ENCODE measurements around the gene MOB2.

The MOB2 gene

DNA sequence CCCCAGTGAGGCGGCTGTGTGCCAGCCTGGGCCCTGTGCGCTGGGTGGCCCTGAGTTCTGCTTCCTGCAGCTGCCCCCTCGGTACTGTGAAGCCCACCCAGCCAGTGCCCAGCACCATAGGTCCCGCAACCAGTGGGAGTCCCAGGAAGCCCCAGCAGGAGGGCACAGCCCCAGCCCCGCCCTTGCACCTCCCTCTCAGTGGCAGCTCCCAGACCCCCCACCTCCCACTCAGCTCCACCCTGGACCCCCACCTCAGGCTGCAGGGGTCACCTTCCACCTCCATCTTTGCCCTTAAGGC, 30.9 kb downstream of the MOB2 start:
- no peak for DNase-seq

- DNase-seq: no peak
These were observed 31.4 kb downstream of the MOB2 start for GRCh38 chr11:1455032-1455762.

- DNase-seq: no peak
These were observed 32.0 kb downstream of the MOB2 start for GRCh38 chr11:1454576-1454975.

DNA sequence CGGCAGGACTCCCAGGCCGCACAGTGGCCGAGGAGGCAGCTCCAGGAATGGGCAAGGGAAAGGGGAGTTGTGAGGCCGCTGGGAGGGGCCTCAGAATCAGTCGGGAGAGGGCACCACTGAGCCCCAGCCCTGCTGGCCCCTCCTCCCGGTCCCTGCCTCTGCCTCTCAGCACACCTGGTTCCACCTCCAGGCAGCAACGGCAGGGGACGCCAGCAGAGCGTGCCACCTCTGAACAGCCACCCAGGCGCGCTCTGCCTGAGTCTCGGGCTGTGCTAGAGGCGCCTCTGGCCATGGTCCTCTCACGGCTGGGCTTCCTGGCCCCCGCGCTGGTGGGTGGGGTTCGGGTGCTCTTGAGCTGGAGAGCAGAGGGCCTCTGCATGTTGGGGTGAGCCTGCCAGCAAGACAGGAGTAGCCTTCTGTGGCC, 33.0 kb downstream of the MOB2 start:
- peak in 1 of 2 donors; percentile 44 for DNase-seq

GRCh38 chr11:1452744-1453143, 33.8 kb downstream of the MOB2 start:
- DNase-seq: no peak

- DNase-seq: no peak
These were observed 34.7 kb downstream of the MOB2 start for GRCh38 chr11:1451781-1452470.

DNA sequence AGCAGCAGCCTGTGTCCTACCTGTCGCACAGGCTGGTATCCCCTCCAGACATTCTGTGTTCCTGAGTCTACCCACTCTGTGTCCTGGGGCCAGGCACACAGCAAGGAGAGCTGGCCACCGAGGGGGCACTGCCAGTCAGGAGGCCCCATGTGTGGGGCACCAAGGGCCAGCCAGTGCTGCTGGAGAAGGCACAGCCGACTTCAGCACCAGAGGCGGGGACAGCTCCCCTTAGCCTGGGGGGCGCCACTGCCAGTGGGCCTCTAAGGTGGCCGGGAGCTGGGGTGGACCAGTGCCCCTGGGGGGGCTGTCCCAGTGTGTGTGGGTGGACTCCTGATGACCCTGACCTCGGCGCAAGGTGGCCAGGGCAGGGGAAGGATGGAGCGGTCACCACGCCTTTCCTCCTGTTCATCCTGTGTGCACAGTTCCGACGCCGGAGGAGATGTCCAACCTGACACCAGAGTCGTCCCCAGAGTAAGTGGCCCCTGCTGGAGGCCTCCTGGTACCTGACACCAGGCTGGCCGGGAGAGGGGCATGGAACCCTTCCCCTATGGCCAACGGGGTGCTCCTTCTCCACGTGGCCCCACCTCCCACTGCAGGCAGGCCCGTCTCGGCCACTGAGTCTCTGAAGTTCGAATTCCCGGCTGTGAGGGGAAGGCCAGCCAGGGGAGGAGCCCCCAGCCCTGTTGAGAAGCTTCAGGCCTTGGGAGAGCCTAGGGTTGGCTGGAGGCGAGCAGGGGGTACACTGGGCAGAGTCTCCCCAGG, 35.4 kb downstream of the MOB2 start:
- no peak for DNase-seq

DNA sequence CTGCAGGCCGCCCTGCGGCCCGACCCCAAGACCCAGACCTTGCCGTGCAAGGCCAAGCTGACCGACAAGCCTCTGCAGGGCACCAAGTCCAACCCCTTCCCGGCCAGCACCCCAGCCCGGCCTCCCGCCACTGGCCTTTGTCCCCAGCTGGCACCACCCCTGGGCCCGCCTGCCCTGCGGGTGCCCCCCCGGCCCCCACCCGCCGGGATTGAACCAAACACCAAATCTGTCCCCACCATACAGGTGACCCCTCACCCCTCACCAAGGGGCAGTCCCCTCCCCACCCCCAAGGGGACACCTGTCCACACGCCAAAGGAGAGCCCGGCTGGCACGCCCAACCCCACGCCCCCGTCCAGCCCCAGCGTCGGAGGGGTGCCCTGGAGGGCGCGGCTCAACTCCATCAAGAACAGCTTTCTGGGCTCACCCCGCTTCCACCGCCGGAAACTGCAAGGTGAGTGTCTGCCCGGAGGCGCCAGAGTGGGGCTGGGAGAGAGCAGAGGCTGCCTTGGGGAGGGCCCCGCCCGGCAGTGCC, 36.2 kb downstream of the MOB2 start:
- no peak for DNase-seq

- DNase-seq: no peak
These were observed 36.9 kb downstream of the MOB2 start for GRCh38 chr11:1449490-1450243.

DNA sequence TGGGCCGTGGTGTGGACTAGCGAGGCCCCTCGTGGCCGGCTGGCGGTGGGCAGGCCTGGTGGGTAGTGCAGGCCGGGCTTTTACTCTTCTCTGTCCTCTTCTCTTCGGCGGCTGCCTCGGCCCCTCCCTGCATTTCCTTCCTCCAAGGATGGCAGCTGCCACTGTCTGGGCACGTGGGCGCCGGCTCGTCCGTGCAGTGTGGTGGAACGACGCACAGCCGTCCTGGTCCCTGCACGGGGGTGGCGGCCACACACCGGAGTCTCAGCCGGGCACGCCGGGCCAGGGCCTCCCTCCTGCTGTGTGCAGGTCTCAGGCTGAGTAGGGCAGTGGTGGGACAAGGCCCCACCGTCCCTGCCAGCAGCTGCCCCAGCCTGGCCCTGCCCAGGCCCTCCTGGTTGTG, 37.7 kb downstream of the MOB2 start:
- DNase-seq: no peak

GRCh38 chr11:1447845-1448825, 38.4 kb downstream of the MOB2 start:
- no peak for DNase-seq

DNA sequence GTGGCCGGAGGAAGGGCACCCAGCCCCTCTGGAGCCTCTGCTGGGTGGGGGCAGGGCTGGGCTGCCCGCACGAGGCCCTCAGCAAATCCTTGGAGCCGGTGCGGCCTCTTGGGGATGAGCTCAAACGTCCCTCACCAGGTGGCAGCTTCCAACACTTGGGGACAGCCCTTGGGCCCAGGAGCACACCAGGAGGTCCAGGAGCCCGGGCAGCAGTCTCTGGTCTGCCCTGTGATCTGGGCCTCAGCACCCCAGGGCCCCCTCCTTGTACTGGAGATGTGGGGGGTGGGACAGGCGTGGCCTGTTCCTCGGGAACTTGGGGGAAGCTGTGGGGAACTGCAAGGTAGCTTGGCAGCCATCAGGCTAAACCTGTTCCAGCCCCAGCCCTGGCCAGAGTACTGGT, 40.0 kb downstream of the MOB2 start:
- no peak for DNase-seq

DNA sequence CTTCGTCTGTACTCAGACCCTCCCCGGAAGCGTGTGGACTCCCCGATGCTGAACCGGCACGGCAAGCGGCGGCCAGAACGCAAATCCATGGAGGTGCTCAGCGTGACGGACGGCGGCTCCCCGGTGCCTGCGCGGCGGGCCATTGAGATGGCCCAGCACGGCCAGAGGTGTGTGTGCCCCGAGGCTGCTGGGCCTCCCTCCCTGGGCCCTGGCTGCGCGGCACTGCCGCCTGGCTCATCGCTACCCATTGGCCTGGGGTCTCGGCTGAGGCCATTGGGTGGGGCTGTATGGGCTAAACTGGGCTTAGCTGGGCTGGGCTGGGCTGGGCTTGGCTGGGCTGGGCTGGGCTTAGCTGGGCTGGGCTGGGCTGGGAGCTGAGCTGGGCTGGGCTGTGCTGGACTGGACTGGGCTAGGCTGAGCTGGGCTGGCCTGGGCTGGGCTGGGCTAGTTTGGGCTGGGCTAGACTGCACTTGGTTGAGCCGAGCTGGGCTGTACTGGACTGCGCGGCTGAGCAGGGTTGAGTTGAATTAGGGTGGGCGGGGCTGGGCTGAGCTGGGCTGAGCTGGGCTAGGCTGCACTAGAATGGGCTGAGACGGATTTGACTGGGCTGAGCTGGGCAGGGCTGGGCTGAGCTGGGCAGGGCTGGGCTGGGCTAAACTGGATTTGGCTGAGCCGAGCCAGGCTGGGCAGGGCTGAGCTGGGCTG, 40.7 kb downstream of the MOB2 start:
- no peak for DNase-seq

GRCh38 chr11:1444823-1445422, 41.7 kb downstream of the MOB2 start:
- no peak for DNase-seq

- no peak for DNase-seq
These were observed 42.3 kb downstream of the MOB2 start for GRCh38 chr11:1444321-1444720.

DNA sequence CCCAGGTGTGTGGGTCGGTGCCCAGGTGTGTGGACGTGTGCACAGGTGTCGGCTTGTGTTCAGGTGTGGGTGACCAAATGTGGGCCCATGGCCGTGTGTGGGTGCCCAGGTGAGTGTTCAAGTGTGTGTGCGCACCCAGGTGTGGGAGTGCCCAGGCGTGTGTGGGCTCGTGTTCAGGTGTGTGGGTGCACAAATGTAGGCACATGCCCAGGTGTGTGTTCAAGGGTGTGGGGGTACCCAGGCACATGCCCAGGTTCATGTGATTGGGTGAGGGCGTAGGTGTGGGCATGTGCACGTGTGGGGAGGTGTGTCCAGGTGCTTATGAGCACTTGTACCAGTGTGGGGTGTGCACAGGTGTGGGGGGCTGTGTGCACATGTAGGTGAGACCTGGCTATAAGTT, 42.8 kb downstream of the MOB2 start:
- DNase-seq: no peak

DNA sequence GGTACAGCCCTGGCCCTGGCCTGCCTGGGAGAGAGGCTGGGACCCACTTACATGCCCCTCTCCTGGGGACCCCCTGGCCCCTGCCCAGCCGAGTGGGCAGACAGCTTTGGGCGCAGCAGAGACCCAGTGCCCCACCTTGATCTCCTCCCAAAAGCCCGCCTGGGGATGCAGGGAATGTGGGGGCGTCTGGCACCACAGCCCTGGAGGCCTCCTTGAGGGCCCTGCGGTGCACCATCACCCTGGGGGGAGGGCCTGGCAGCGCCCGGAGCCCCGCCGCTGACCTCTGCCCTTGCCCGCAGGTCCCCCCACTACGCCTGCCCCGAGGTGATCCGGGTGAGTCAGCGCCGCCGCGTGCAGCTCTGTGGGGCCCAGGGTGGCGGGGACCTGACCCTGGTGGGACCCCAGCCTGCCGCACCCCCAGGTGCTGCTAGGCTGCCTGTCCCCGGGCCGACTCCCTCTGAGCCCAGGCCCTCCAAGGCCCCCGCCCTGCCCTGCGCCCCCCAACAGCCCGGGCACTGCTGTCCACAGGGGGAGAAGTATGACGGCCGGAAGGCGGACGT, 43.7 kb downstream of the MOB2 start:
- DNase-seq: no peak

- DNase-seq: no peak
These were observed 44.4 kb downstream of the MOB2 start for GRCh38 chr11:1442163-1442562.

- DNase-seq: no peak
These were observed 46.1 kb downstream of the MOB2 start for GRCh38 chr11:1440496-1440895.

DNA sequence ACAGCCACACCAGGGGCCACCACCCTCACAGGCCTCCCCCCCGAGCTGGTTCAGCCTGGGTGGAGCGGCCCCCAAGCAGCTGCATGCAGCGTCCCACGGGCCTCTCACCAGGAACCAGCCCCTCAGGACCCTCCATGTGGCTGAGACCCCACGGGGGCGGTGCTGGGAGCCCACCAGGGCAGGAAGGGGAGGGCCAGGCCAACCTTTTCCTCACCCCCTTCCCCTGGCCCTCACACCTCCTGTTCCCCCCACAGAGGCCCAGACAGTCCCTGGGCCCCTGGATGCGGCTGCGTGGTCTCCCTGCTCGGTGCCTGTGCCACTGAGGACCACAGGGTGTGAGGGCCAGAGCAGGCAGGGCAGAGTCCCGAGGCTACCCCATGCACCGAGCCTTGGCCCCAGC, 46.5 kb downstream of the MOB2 start:
- DNase-seq: no peak

Measured in stimulated activated CD4-positive, alpha-beta T cell treated with anti-CD3 and anti-CD28 coated beads, Interleukin-2, amount 100 ng/mL, for 24 hours (primary cell).